Transverse colon (tissue), 3 donors: ENCODE measurements around the gene PHAF1.

Experiments
- EP300 ChIP-seq: sonication (generic); formaldehyde crosslinking; IDR thresholded peaks from one replicate; pipeline ENCODE4 v1.6.1; 2017; ENCODE audit warnings: antibody characterized with exemption, low read depth
- TF ChIP-seq, protein P1 (sequence below), 5 experiments: fragments of 200-600 bp in 3 of 5; fragments of 450-650 bp in 2 of 5; sonication (generic) in 3 of 5; IDR thresholded peaks; 1 replicate in 2 of 5; 2 replicates in 3 of 5; pipeline ENCODE4 v1.5.1; 2016 to 2017; ENCODE audit warnings: antibody characterized with exemption in 5 of 5, inconsistent platforms in 3 of 5, mild to moderate bottlenecking in 2 of 5, moderate library complexity in 1 of 5

DNA sequence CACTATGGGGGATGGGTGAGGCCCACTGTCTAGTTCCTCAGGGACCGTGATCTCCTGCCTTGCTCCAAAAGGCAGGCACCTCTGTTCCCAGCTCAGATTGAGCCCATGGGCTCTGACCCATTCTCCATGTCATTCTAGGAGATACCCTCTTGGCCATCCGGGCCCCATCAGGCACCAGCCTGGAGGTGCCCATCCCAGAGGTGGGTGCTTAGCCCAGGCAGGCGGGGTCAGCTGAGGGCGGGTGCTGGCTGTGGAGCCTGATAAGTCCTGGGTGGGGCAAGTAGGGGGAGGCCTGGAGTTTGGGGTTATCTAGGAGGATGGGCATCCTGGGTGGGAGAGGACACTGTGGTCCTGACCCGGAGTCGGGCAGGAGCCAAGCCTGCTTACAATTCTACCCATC lies 84.5 kb downstream of the PHAF1 start:
- TF ChIP-seq, protein P1, sequence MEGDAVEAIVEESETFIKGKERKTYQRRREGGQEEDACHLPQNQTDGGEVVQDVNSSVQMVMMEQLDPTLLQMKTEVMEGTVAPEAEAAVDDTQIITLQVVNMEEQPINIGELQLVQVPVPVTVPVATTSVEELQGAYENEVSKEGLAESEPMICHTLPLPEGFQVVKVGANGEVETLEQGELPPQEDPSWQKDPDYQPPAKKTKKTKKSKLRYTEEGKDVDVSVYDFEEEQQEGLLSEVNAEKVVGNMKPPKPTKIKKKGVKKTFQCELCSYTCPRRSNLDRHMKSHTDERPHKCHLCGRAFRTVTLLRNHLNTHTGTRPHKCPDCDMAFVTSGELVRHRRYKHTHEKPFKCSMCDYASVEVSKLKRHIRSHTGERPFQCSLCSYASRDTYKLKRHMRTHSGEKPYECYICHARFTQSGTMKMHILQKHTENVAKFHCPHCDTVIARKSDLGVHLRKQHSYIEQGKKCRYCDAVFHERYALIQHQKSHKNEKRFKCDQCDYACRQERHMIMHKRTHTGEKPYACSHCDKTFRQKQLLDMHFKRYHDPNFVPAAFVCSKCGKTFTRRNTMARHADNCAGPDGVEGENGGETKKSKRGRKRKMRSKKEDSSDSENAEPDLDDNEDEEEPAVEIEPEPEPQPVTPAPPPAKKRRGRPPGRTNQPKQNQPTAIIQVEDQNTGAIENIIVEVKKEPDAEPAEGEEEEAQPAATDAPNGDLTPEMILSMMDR (IDR thresholded peaks at IDR 0.05): no peak
- no peak for TF ChIP-seq EP300
